K562 (cell line): ENCODE data around the gene CPNE1. TPM values are rescaled to one million over a fixed set of nuclear protein-coding genes. Genes with fewer than 3 reads are reported as not detected.

Experiments
- ATAC-seq: fragments of 200-7000 bp; cut with Tn5 transposase; 3 replicates; pipeline ENCODE4 v1.9.1; 2020; ENCODE audit warnings: moderate library complexity
- BruUV-seq: library from RNA; stranded (reverse); fragments of 400-500 nt; replicated peaks from 2 replicates; lab custom pipeline; 2021; lab: Mats Ljungman, UMichigan
- CTCF ChIA-PET: fragments of 300-600 bp; formaldehyde crosslinking; extraction: SDS; loops from one replicate; lab custom pipeline; 2021; ENCODE audit warnings: low intra/inter-chr PET ratio; lab: Yijun Ruan, JAX
- POLR2A ChIA-PET: fragments of 300-600, 350-650 bp; sonication (Branson Sonifier 250); formaldehyde crosslinking; extraction: SDS; loops from one replicate; lab custom pipeline; 2021; ENCODE audit warnings: antibody characterized with exemption, inconsistent platforms; lab: Yijun Ruan, JAX
- DNase-seq, 4 experiments: peaks; one replicate each; pipeline versions ENCODE4 v3.0.0 to v3.0.0-alpha.2; 2011 to 2018; ENCODE audit warnings: low spot score in 3 of 4, mixed read lengths in 3 of 4; ENCODE audit errors: extremely low read depth in 1 of 4
- FAIRE-seq: peaks from 2 replicates; lab custom pipeline; 2011; peaks lifted over from hg19 to GRCh38; lab: Jason Lieb, UNC
- H2AFZ ChIP-seq: 2 replicates; pipeline ENCODE4 v1.6.0; 2011; ENCODE audit warnings: low read depth, low read length, control low read depth, inconsistent platforms
- H3K27ac ChIP-seq: fragments of 200-600 bp; 3 replicates; pipeline ENCODE4 v1.8.0; 2011; ENCODE audit warnings: low read depth, mild to moderate bottlenecking, control low read depth, inconsistent platforms, low read length, moderate library complexity, mixed read lengths; ENCODE audit errors: extremely low read depth
- H3K27me3 ChIP-seq, 2 experiments: fragments of 300-600 bp in 1 of 2; 2 replicates in 1 of 2; 3 replicates in 1 of 2; pipeline versions ENCODE4 v1.6.0 to v1.8.0; 2011; ENCODE audit warnings: inconsistent platforms in 2 of 2, low read length in 2 of 2, mild to moderate bottlenecking in 1 of 2, mixed read lengths in 1 of 2, moderate library complexity in 1 of 2; ENCODE audit not compliant: control insufficient read depth in 2 of 2, insufficient read depth in 2 of 2
- H3K36me3 ChIP-seq: fragments of 300-600 bp; 3 replicates; pipeline ENCODE4 v1.8.0; 2011; ENCODE audit warnings: mild to moderate bottlenecking, low read length, inconsistent platforms; ENCODE audit not compliant: control insufficient read depth, insufficient read depth
- H3K4me1 ChIP-seq, 2 experiments: fragments of 200-600 bp in 1 of 2; replicated peaks in 1 of 2; 2 replicates in 1 of 2; 3 replicates in 1 of 2; pipeline versions ENCODE4 v1.5.1 to v1.8.0; 2011; ENCODE audit warnings: inconsistent platforms in 2 of 2, low read length in 2 of 2, mild to moderate bottlenecking in 1 of 2, mixed read lengths in 1 of 2, moderate library complexity in 1 of 2; ENCODE audit not compliant: control insufficient read depth in 2 of 2, insufficient read depth in 2 of 2
- H3K4me2 ChIP-seq: 2 replicates; pipeline ENCODE4 v1.6.1; 2011; ENCODE audit warnings: low read length, control low read depth, inconsistent platforms, mixed read lengths; ENCODE audit not compliant: insufficient read depth
- H3K4me3 ChIP-seq: fragments of 200-600 bp; sonication (generic), shearing (Covaris generic); 2 replicates; pipeline ENCODE4 v1.5.1; 2016; ENCODE audit warnings: control low read depth, inconsistent platforms
- H3K79me2 ChIP-seq: fragments of 200-600 bp; 3 replicates; pipeline ENCODE4 v1.8.0; 2011; ENCODE audit warnings: low read length, inconsistent platforms; ENCODE audit not compliant: control insufficient read depth, insufficient read depth
- H3K9ac ChIP-seq, 2 experiments: 2 replicates each; pipeline versions ENCODE4 v1.6.0 to v1.6.1; 2011; ENCODE audit warnings: low read depth in 2 of 2, low read length in 2 of 2, control low read depth in 1 of 2, inconsistent platforms in 1 of 2, mild to moderate bottlenecking in 1 of 2, mixed read lengths in 1 of 2; ENCODE audit not compliant: insufficient read depth in 1 of 2
- H3K9me1 ChIP-seq: one replicate; pipeline ENCODE4 v1.6.0; 2011; ENCODE audit warnings: inconsistent platforms, mild to moderate bottlenecking, low read length, moderate library complexity; ENCODE audit not compliant: control insufficient read depth, insufficient read depth
- H3K9me3 ChIP-seq: replicated peaks from 2 replicates; pipeline ENCODE4 v1.5.1; 2011; ENCODE audit warnings: low read depth, low read length, inconsistent platforms; ENCODE audit not compliant: control insufficient read depth, insufficient read depth
- H4K20me1 ChIP-seq: replicated peaks from 2 replicates; pipeline ENCODE4 v1.6.1; 2011; ENCODE audit warnings: low read length, inconsistent platforms, mixed read lengths; ENCODE audit not compliant: control insufficient read depth, insufficient read depth
- SMARCA5 ChIP-seq: fragments of 450-650 bp; IDR thresholded peaks from 2 replicates; pipeline ENCODE4 v1.6.1; 2016
- TCFL5 ChIP-seq: fragments of 250-450 bp; sonication (Bioruptor Pico); conservative IDR thresholded peaks from 2 replicates; pipeline ENCODE4 v1.6.1; 2021; ENCODE audit warnings: mild to moderate bottlenecking, moderate library complexity, matching md5 sums
- ZNF134 ChIP-seq: fragments of 250-450 bp; sonication (Bioruptor Pico); conservative IDR thresholded peaks from 2 replicates; pipeline ENCODE4 v1.4.0; 2020
- WGBS: fragments of 100-300 bp; shearing (Covaris generic); methylation state at CpG from one replicate; pipeline ENCODE4 v1.1.6; 2016; ENCODE audit warnings: low coverage, mixed read lengths; ENCODE audit not compliant: insufficient coverage; ENCODE audit errors: missing lambda C conversion rate; 5-methylcytosine and 5-hydroxymethylcytosine counted together
- in situ Hi-C: fragments of 300-500 bp; cut with MboI; formaldehyde crosslinking; loops from 4 replicates; pipeline ENCODE4 v1.15.0; 2018; ENCODE audit warnings: inconsistent platforms, mixed read lengths
- intact Hi-C: fragments of 100-400 bp; cut with micrococcal nuclease; formaldehyde crosslinking; loops from 2 replicates; pipeline ENCODE4 v1.14.2; 2022
- polyA plus RNA-seq, 8 experiments: library from polyadenylated mRNA; depleted of rRNA in 4 of 8; stranded (reverse) in 5 of 8; unstranded in 3 of 8; fragments of >200 nt; fragmentation: Nextera tagmentation in 2 of 8; fragmentation: Illumina TruSeq in 1 of 8; extraction: Ambion mirVana in 2 of 8; extraction: Trizol in 1 of 8; gene quantifications; 2 replicates each; pipeline versions ENCODE4 v1.2.1 to v1.2.3, GENCODE V29; 2011 to 2014; ENCODE audit warnings: inconsistent platforms in 1 of 8, missing spikeins in 1 of 8
- total RNA-seq, 7 experiments: library from RNA; depleted of rRNA in 6 of 7; stranded (reverse); fragments of >200 nt in 6 of 7; fragmentation: Illumina TruSeq in 2 of 7; extraction: Trizol in 2 of 7; gene quantifications; 2 replicates each; pipeline versions ENCODE4 v1.2.1 to v1.2.3, GENCODE V29; 2011 to 2021; ENCODE audit warnings: low replicate concordance in 1 of 7
- TF ChIP-seq, protein P1 (sequence below): sonication (generic); formaldehyde crosslinking; IDR thresholded peaks from 2 replicates; pipeline ENCODE4 v1.5.0; 2020; ENCODE audit warnings: missing genetic modification reagents

Gene CPNE1
- total and polyA plus RNA-seq, 9 of the 15 experiments (the other 6 are each of a cell fraction or from before 2014, with no cell fraction given): 42.1 to 102 (median 56.0) TPM

DNA sequence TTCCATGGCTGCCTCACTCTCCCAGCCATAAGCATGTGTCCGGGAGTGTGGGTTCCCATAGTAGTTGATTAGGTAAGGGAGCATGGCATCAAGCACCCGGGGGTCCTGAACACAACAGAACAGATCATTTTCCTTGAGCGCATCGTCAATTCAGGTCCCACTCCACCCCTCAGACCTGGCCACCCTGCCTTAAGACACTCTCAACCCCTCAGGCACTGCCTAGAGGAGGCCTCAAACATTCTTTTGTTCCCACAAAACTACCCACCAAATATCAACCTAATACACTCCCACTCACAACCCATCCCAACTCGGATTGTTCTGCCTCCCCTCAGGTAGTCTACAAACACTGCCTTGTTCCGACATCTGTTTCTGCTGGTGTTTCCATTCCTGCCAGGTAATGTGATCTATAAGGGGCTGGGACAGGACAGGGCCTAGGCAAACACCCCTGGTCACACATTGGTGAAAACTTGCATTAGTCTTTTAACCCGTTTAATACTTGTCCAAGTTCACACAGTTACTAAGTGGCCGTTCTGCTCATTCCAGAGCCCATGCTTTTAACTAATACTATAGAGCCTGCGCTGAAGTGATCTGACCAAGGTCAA lies 33.1 kb upstream of the CPNE1 start (continued):
- TF ChIP-seq ZNF134 (CRISPR knock-in tag): no peak

DNA sequence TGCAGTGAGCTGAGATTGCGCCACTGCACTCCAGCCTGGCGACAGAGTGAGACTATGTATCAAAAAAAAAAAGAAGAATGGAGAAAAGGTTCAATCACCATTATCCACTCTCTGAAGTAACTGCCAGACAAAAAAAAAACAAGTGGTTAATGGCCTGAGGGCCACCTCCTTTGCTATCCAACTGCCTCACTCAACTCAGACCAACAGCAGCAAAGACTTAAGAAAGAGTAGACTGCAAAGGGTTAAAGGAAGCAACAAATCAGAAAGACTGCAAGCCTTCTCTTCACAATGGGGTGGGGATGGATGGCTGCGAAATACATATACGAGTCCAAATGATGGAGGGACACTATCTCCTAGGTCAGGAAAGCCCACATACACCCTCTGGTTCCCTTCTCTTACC lies 31.3 kb upstream of the CPNE1 start:
- peaks cover 38% of the 10 kb centered on the region for H3K79me2 ChIP-seq
- no peak for FAIRE-seq
- peaks cover 46% of the 10 kb centered on the region; the same call in 2 of the 3 replicates for H3K36me3 ChIP-seq
- ChIA-PET CTCF (no interaction called here), POLR2A (interaction anchor here (1.0 kb wide), 1 partner anchor 206 kb away, joined by 3 read pairs; no protein-coding TSS in a partner anchor)
- DNase-seq: no peak
- no peak overlapping the region for H2AFZ ChIP-seq
- no peak overlapping the region for H3K4me3 ChIP-seq
- H3K9me3 ChIP-seq: no peaks in the 10 kb centered on the region
- peaks cover 10 to 14% of the 10 kb centered on the region in 2 experiments; a peak in 4 of 5 replicates for H3K4me1 ChIP-seq
- BruUV-seq: no TSS peak
- H3K9ac ChIP-seq: no peak overlapping the region
- 85% methylated on average over 2 of the region's 4 CpGs for WGBS
- H3K27me3 ChIP-seq: no peaks in the 10 kb centered on the region
- H3K9me1 ChIP-seq: no peaks in the 10 kb centered on the region
- H4K20me1 ChIP-seq: no peaks in the 10 kb centered on the region; the same call in 1 of the 2 replicates
- in situ Hi-C loops: no loop called here
- TF ChIP-seq SMARCA5: no peak
- TF ChIP-seq, protein P1, sequence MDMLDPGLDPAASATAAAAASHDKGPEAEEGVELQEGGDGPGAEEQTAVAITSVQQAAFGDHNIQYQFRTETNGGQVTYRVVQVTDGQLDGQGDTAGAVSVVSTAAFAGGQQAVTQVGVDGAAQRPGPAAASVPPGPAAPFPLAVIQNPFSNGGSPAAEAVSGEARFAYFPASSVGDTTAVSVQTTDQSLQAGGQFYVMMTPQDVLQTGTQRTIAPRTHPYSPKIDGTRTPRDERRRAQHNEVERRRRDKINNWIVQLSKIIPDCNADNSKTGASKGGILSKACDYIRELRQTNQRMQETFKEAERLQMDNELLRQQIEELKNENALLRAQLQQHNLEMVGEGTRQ: no peak
- TF ChIP-seq TCFL5 (CRISPR knock-in tag): no peak
- intact Hi-C loops: no loop called here
- no peak overlapping the region for H3K4me2 ChIP-seq
- no peak overlapping the region for H3K27ac ChIP-seq
- ATAC-seq: no peak
